Left lung (tissue), 10 donors: ENCODE results near the gene PRSS58. TPM values are rescaled to one million over a fixed set of nuclear protein-coding genes. Genes with fewer than 3 reads are reported as not detected.
A peak's percentile ranks its signal among the peaks of the same experiment; 100 is the strongest.

Experiments used
- ATAC-seq: fragments of 200-7000 bp; cut with Tn5 transposase; one replicate; pipeline ENCODE4 v1.9.1; 2020; ENCODE audit warnings: moderate library complexity
- DNase-seq, 4 donors: peaks; one replicate each; pipeline ENCODE4 v3.0.0-alpha.2; 2013 to 2020
- H3K27ac ChIP-seq, 2 donors: fragments of 200-600 bp; sonication (generic) in 1 of 2; one replicate each; pipeline versions ENCODE4 v1.5.0 to v1.8.0; 2020 to 2021
- H3K27me3 ChIP-seq, 2 donors: fragments of 200-600 bp; sonication (generic) in 1 of 2; one replicate each; pipeline versions ENCODE4 v1.5.0 to v1.8.0; 2020 to 2021
- H3K36me3 ChIP-seq, 2 donors: fragments of 200-600 bp; sonication (generic) in 1 of 2; one replicate each; pipeline versions ENCODE4 v1.5.0 to v1.8.0; 2020 to 2021
- H3K4me1 ChIP-seq, 2 donors: fragments of 200-600 bp; one replicate each; pipeline ENCODE4 v1.8.0; 2021
- H3K4me3 ChIP-seq, 2 donors: fragments of 200-600 bp; sonication (generic) in 1 of 2; one replicate each; pipeline versions ENCODE4 v1.5.0 to v1.8.0; 2020 to 2021; ENCODE audit warnings: mild to moderate bottlenecking in 1 of 2
- H3K9me3 ChIP-seq, 2 donors: fragments of 200-600 bp; sonication (generic) in 1 of 2; one replicate each; pipeline versions ENCODE4 v1.5.0 to v1.8.0; 2020 to 2021
- intact Hi-C, 2 donors: fragments of 100-400 bp; cut with DNase I; formaldehyde crosslinking; loops; one replicate each; pipeline versions ENCODE4 v1.11.2 to v1.14.2; 2022
- polyA plus RNA-seq, 6 donors: library from polyadenylated mRNA; unstranded; fragments of 120-200 nt; gene quantifications; one replicate each; pipeline ENCODE4 v1.2.1, GENCODE V29; 2013; ENCODE audit not compliant: insufficient read length in 6 of 6
- total RNA-seq, 2 donors: library from RNA; stranded (reverse); fragmentation: NEBNext Ultra II Directional; extraction: Animal tissue kit (Norgen Biotek cat#: 25700); gene quantifications; one replicate each; pipeline ENCODE4 v1.2.1, GENCODE V29; 2021
- TF ChIP-seq, protein P1 (sequence below), 2 donors: fragments of 200-600 bp; sonication (generic) in 1 of 2; IDR thresholded peaks; one replicate each; pipeline versions ENCODE4 v1.5.0 to v1.8.0; 2021; ENCODE audit warnings: antibody characterized with exemption in 2 of 2
- donor health status: DM: no; HTN: yes; CAD: no.
- donor health status: DM: no; HTN: no; CAD: no.

Gene PRSS58
- total and polyA plus RNA-seq, 8 donors, result not detected

DNA sequence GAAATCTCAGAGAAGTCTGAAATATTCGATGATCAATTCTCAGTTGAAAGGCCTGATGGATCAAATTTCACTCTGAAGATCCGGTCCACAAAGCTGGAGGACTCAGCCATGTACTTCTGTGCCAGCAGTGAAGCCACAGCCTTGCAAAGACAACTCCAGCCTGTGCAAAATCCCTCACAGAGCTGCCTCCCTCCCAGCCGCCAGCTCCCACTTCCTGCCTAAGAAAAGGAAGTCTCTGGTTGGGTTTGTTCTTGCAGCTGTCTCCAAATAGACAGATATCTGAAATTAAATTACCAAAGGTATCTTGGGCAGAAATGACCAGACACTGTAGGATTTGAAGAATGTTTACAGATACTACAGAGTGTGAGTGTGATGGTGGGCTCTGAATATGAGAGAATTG, 43.4 kb upstream of the PRSS58 start:
- TF ChIP-seq, protein P1, sequence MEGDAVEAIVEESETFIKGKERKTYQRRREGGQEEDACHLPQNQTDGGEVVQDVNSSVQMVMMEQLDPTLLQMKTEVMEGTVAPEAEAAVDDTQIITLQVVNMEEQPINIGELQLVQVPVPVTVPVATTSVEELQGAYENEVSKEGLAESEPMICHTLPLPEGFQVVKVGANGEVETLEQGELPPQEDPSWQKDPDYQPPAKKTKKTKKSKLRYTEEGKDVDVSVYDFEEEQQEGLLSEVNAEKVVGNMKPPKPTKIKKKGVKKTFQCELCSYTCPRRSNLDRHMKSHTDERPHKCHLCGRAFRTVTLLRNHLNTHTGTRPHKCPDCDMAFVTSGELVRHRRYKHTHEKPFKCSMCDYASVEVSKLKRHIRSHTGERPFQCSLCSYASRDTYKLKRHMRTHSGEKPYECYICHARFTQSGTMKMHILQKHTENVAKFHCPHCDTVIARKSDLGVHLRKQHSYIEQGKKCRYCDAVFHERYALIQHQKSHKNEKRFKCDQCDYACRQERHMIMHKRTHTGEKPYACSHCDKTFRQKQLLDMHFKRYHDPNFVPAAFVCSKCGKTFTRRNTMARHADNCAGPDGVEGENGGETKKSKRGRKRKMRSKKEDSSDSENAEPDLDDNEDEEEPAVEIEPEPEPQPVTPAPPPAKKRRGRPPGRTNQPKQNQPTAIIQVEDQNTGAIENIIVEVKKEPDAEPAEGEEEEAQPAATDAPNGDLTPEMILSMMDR (IDR thresholded peaks at IDR 0.05), result no peak
- peaks cover 0 to 5% of the 10 kb centered on the region in 2 donors for H3K4me1 ChIP-seq
- DNase-seq (peak in 1 of 4 donors; percentile 48), ATAC-seq (no peak)
- H3K4me3 ChIP-seq, result no peak overlapping the region
- intact Hi-C loops, result no loop called here
- H3K27me3 ChIP-seq, result peaks cover 0 to 9% of the 10 kb centered on the region in 2 donors
- H3K27ac ChIP-seq, result no peak overlapping the region
- H3K36me3 ChIP-seq, result no peaks in the 10 kb centered on the region
- no peaks in the 10 kb centered on the region for H3K9me3 ChIP-seq

DNA sequence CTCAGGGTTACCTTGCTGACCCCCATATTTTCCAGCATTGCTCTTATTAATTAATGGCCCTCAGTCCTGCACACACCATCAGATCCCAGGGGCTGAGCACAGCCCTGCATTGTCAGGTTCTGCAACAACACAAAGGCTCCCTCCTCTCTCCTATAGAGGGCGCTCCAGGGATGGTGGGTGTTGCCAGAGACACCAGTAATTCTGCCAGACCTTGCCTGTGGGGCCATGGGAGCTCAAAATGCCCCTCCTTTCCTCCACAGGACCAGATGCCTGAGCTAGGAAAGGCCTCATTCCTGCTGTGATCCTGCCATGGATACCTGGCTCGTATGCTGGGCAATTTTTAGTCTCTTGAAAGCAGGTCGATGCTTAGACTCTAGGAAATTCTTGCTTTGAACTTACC, 42.8 kb upstream of the PRSS58 start:
- ATAC-seq, result no peak
- Histone ChIP-seq H3K27me3 (peaks cover 0 to 9% of the 10 kb centered on the region in 2 donors), H3K4me1 (peaks cover 0 to 5% of the 10 kb centered on the region in 2 donors), H3K27ac (no peak overlapping the region), H3K9me3 (no peaks in the 10 kb centered on the region), H3K4me3 (no peak overlapping the region), H3K36me3 (no peaks in the 10 kb centered on the region)
- DNase-seq, result no peak
- intact Hi-C loops, result no loop called here
- TF ChIP-seq, protein P1 (IDR thresholded peaks at IDR 0.05), result no peak

DNA sequence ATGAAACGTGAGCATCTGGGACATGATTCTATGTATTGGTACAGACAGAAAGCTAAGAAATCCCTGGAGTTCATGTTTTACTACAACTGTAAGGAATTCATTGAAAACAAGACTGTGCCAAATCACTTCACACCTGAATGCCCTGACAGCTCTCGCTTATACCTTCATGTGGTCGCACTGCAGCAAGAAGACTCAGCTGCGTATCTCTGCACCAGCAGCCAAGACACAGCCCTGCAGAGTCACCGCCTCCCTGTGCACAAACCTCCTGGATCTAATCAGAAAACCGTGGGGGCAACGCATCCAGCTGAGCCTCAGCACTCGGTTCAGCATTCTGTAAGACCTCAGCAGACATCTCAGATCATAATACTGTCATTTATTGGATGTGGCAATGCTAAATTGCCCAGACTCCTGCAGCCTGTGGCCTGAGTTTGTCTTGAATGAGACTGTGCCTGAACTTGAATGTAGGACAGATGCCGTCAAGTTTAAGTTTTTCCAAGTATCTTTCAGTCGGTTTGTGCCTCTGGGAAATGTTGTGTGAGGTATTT, 41.5 kb upstream of the PRSS58 start:
- peak in 1 of 4 donors; percentile 17 for DNase-seq
- no peak for ATAC-seq
- intact Hi-C loops, result no loop called here

DNA sequence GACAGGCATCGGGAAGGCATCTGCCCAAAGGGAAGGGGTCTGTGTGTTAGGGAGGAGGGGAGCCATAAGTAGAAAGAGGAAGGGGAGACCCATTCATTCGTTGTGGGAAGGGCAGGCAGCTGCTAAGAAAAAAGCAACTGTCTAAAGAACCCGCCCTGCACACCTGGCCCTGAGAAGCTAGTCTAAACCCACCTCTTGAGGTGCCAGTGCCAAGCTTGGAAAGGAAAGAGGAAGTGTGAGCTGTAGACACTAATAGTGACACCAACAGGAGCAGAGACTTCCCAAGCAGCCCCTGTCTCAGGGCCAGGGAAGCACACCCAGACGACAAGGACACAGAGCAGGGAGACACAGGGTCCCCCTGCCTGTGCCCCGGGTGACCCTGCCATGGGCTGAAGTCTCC, 40.8 kb upstream of the PRSS58 start:
- DNase-seq (peak in 1 of 4 donors; percentile 8), ATAC-seq (no peak)
- Histone ChIP-seq H3K27ac (no peak overlapping the region), H3K27me3 (peaks cover 0 to 9% of the 10 kb centered on the region in 2 donors), H3K4me1 (peaks cover 0 to 5% of the 10 kb centered on the region in 2 donors), H3K9me3 (no peaks in the 10 kb centered on the region), H3K36me3 (no peaks in the 10 kb centered on the region), H3K4me3 (no peak overlapping the region)
- TF ChIP-seq, protein P1 (IDR thresholded peaks at IDR 0.05), result no peak
- intact Hi-C loops, result no loop called here

More for the DNA sequence above, 41.5 kb upstream of the PRSS58 start:
- Histone ChIP-seq H3K9me3 (no peaks in the 10 kb centered on the region), H3K36me3 (no peaks in the 10 kb centered on the region), H3K27ac (no peak overlapping the region), H3K4me3 (no peak overlapping the region), H3K4me1 (peaks cover 0 to 5% of the 10 kb centered on the region in 2 donors), H3K27me3 (peaks cover 0 to 9% of the 10 kb centered on the region in 2 donors)
- TF ChIP-seq, protein P1 (IDR thresholded peaks at IDR 0.05), result no peak

DNA sequence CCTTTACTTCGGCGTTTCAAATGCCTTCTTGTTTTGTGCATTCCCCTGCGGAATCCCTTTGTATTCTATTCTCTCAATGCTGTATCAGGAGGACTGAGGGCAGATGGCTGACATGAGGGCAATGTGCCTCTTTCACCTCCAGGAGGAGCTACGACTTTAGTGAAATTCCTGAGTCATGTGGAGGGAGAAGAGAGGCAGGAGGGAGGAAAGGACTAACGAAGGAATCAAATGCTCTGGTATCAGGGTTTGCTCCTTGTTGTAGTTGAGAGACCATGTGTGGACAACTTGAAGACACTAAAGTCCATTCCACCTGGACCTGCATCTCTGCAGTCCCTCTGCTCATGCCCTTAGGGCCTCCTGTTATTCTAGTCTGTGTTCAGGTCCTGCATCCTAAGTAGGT, 40.2 kb upstream of the PRSS58 start:
- Histone ChIP-seq H3K4me1 (peaks cover 0 to 5% of the 10 kb centered on the region in 2 donors), H3K9me3 (no peaks in the 10 kb centered on the region), H3K36me3 (no peaks in the 10 kb centered on the region), H3K27ac (no peak overlapping the region), H3K4me3 (no peak overlapping the region), H3K27me3 (peaks cover 0 to 9% of the 10 kb centered on the region in 2 donors)
- no peak for ATAC-seq
- TF ChIP-seq, protein P1 (IDR thresholded peaks at IDR 0.05), result no peak
- intact Hi-C loops, result no loop called here
- no peak for DNase-seq
